Lower leg skin (tissue), 4 donors: Measurements from ENCODE around the gene FGF19. TPM values are rescaled to one million over a fixed set of nuclear protein-coding genes. Genes with fewer than 3 reads are reported as not detected.

Experiments used
- DNase-seq, 2 donors: peaks; one replicate each; pipeline ENCODE4 v3.0.0-alpha.2; 2019; ENCODE audit warnings: low spot score in 2 of 2
- H3K4me3 ChIP-seq: fragments of 200-600 bp; sonication (generic); 2 replicates; pipeline ENCODE4 v1.5.1; 2017; ENCODE audit warnings: mild to moderate bottlenecking, low read depth; ENCODE audit not compliant: poor library complexity, severe bottlenecking
- CTCF ChIP-seq, 3 donors: fragments of 450-650 bp; IDR thresholded peaks; one replicate each; pipeline ENCODE4 v1.5.1; 2016; ENCODE audit warnings: antibody characterized with exemption in 3 of 3, mild to moderate bottlenecking in 3 of 3, moderate library complexity in 2 of 3
- POLR2A ChIP-seq, 2 donors: fragments of 450-650 bp; IDR thresholded peaks; one replicate each; pipeline ENCODE4 v1.6.1; 2016 to 2017; ENCODE audit warnings: antibody characterized with exemption in 2 of 2, mild to moderate bottlenecking in 1 of 2, moderate library complexity in 1 of 2
- WGBS, 2 donors: methylation state at CpG; one replicate each; pipeline ENCODE4 v1.1.5; 2018; 5-methylcytosine and 5-hydroxymethylcytosine counted together
- intact Hi-C: fragments of 100-400 bp; cut with DNase I; formaldehyde crosslinking; loops from one replicate; pipeline ENCODE4 v1.15.0; 2023; ENCODE audit warnings: low total_unique reads
- total RNA-seq, 4 donors: library from RNA; depleted of rRNA; stranded (reverse); fragments of >200 nt; gene quantifications; one replicate each; pipeline ENCODE4 v1.1.0, GENCODE V29; 2016

Gene FGF19
- total RNA-seq, 4 donors from 2014 or later = not detected

GRCh38 chr11:69707176-69707575 is 3.4 kb upstream of the FGF19 start:
- intact Hi-C loops = loop anchor here (10.0 kb wide), 1 partner anchor 178 kb away; no protein-coding TSS in a partner anchor
- TF ChIP-seq CTCF (IDR thresholded peaks at IDR 0.05) (no peak), POLR2A (IDR thresholded peaks at IDR 0.05) (no peak)
- no peak for DNase-seq
- 16 to 23% methylated on average over 7 of the region's 7 CpGs for WGBS, 2 donors
- H3K4me3 ChIP-seq = no peak overlapping the region

DNA sequence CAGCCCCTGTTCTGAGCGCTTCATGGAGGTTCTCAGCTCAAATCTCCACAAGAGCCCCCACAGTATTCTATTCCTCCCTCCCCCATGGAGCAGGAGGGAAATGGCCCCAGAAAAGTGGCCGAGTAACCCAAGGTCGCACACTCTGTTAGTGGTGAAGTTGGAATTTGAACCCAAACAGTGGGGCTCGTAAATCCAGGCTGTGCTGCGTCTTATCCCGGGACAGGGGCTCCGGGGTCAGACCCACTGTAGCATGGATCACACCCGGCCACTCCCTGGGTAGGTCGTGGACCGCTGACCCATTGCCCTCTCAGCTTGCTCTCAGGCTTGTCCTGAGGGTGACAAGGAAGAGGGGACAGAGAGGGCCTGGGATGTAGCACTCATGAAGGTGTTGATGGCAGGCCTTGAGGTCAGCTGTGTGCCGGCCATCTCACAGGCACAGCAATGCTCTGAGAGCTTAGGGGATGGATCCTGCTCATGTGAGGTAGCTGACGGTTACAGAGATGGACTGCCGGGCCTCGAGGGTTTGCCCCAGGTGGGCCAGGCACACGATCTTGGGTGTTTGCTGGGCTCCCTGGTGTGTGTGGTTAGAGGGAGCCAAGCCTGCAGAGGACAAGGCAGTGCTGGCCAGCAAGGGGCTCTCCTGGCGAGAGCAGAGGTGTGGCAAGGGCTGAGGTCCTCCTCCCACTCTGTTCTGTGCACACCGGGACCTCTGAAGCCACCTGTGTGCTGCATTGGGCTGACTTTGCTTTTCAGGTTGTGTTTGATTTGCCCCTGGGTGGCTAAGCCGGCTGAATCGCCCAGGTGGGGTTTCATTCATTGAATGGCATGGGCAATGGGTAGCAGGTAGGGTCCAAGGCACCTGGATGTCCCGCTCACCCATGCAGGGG is 2.3 kb upstream of the FGF19 start:
- no peak for DNase-seq
- no peak for TF ChIP-seq POLR2A (IDR thresholded peaks at IDR 0.05)
- TF ChIP-seq CTCF (IDR thresholded peaks at IDR 0.05) = no peak
- intact Hi-C loops = loop anchor here (10.0 kb wide), 1 partner anchor 179 kb away; no protein-coding TSS in a partner anchor
- no peak overlapping the region for H3K4me3 ChIP-seq
- 57 to 64% methylated on average over 19 to 20 of the region's 20 CpGs for WGBS, 2 donors

DNA sequence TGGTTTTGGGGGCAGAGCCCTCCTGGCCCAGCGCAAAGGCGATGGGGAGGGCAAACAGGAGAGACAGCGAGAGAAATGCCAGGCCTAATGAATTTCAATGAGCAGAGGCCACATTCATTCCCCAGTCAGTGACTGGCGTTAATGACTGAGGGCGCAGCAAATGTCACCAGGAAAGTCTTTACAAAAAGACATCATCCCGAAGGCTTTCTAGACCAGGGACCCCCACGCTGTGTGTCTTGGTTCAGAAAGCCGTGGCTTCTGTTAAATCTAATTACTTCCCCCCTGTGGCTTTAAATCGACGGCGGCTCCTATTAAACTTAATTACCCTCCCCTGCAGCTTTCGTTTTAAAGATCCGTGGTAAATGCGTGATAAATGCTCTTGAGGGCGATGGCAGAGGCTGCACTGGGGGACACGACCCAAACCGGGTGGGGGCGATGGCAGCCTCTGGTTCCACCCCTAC is 1.6 kb upstream of the FGF19 start:
- intact Hi-C loops = loop anchor here (10.0 kb wide), 1 partner anchor 179 kb away; no protein-coding TSS in a partner anchor
- 21 to 25% methylated on average over 18 of the region's 18 CpGs for WGBS, 2 donors
- TF ChIP-seq POLR2A (IDR thresholded peaks at IDR 0.05) (no peak), CTCF (IDR thresholded peaks at IDR 0.05) (no peak)
- DNase-seq = no peak
- H3K4me3 ChIP-seq = no peak overlapping the region

GRCh38 chr11:69704508-69705253 is 859 bp upstream of the FGF19 start:
- DNase-seq = no peak
- H3K4me3 ChIP-seq = no peak overlapping the region

GRCh38 chr11:69703453-69703767 is 412 bp downstream of the FGF19 start:
- TF ChIP-seq POLR2A (IDR thresholded peaks at IDR 0.05) (no peak), CTCF (IDR thresholded peaks at IDR 0.05) (no peak)
- H3K4me3 ChIP-seq = no peak overlapping the region
- no peak for DNase-seq
- 2% methylated on average over 26 of the region's 34 CpGs; no CpG with 5 or more reads in 1 of the 2 donors for WGBS, 2 donors
- intact Hi-C loops = loop anchor here (10.0 kb wide), 1 partner anchor 181 kb away; no protein-coding TSS in a partner anchor

More at GRCh38 chr11:69704508-69705253, 859 bp upstream of the FGF19 start:
- intact Hi-C loops = loop anchor here (10.0 kb wide), 1 partner anchor 180 kb away; no protein-coding TSS in a partner anchor
- TF ChIP-seq POLR2A (IDR thresholded peaks at IDR 0.05) = no peak
- no peak for TF ChIP-seq CTCF (IDR thresholded peaks at IDR 0.05)
- 7 to 13% methylated on average over 46 to 54 of the region's 63 CpGs for WGBS, 2 donors
